Measurements from ENCODE around the gene ATF5.
"Not testable (repeated sequence)": the region's sequence is repeated elsewhere in the genome, so short reads cannot be mapped to it uniquely, and the experiment has no call there.

The ATF5 gene

DNA sequence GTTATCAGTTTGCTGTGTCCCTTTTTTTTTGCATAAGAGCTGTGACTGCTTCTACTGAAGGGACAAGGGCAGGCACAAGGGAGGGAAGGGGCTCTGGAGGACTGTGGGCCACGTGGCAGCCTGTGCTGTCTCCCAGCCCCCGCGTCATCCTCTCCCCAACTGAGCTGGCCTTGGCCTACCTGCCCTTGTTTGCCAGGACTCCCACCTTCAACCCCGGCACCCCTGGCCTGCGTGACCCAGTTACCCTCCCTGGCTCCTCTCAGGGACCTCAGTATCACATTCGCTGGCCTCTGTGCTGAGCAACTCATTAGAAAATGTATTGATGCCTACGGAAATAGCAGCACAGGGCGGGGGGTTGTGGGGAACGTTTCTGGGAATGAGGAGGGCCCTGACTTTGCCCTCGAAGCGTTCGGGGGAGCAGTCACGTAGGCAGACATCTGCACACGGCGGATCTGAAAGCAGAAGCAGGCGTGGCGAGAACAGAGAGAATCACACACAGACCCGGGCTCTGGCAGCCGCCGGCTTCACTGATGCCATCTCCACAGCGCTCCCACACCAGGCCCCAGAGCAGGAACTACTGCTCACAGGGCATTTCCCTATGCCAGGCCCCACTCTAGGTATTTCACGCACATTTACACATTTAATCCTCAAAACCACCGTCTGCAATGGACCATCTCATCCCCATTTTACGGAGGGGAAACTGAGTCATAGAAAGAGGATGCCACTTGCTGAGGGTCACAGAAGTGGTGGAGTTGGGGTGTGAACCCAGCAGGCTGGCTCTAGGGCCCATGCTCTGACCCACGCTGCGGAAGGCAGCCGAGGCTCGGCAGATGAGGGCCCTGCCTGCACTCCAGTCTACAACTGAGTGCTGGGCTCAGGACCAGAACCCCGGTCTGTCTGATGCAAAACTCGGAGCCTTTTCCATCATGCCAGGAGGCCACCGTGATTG is 5.7 kb upstream of the ATF5 start:
- no peak for DNase-seq (ENCODE audit: low read depth in 2 of 2)

DNA sequence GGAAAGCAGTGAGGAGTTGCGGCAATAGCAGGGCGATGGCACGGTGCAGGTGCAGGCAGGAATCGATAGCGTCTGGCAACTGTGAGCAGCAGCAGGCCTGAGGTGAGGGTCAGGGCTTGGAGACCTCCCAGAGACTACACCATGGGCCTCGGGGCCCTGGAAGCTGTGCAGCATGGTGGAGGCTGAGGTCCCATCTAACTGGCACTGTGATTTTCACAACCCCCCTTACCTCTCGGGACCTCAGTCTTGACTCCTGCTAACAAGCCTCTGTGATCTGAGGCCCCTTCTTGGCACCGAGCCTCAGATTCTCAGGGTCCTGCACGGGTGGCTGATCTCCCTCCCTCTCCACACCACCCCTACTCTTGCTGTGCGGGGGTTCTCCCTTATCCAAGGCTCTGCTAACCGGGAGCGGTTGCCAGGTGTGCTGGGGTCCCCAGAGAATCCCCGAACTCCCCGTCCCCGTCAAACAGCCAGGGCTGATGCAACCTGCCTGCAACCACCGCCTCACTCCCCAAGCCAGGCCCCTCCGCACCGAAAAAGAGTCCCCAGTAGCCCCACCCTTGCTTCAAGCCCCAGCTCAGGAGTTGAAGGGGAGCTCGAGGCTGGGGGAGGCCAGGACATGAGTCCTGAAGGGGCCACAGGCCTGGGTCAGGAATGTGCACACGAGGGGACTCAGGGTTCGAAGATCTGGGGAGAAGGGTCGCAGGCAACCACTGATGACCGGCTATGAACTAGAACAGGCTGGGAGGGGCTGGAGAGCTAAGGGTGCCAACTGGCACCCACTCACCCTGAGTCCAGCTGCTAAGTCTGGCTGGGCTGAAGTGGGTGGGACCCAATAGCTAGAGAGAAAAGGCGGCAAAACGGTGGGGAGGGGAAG is 4.8 kb upstream of the ATF5 start:
- DNase-seq (ENCODE audit: low read depth in 2 of 2): no peak

DNA sequence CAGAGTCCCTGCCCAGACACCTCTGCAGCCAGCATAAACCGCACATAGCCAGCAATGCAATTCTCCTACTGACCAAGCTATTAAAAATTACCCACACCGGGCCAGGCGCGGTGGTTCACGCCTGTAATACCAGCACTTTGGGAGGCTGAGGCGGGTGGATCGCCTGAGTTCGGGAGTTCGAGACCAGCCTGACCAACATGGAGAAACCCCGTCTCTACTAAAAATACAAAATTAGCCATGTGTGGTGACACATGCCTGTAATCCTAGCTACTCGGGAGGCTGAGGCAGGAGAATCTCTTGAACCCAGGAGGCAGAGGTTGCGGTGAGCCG is 4.2 kb upstream of the ATF5 start:
- not testable (repeated sequence) for DNase-seq (ENCODE audit: low read depth in 2 of 2)

DNA sequence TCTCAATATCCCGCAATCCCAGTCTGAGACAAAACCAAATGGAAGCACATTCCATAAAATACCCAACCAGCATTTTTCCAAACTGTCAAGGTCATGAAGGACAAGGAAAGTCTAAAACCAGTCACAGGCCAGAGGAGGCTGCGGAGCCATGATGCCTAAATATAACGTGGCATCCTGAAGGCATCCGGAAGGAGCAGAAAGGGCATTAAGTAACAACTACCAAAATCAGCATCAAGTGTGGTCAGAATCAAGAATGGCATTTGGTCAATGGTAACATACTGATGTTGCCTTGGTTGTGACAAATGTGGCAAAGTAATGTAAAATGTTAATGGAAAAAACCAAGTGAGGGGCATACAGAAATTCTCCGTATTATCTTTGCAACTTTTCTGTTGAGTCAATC is 3.5 kb upstream of the ATF5 start:
- no peak for DNase-seq (ENCODE audit: low read depth in 2 of 2)

DNA sequence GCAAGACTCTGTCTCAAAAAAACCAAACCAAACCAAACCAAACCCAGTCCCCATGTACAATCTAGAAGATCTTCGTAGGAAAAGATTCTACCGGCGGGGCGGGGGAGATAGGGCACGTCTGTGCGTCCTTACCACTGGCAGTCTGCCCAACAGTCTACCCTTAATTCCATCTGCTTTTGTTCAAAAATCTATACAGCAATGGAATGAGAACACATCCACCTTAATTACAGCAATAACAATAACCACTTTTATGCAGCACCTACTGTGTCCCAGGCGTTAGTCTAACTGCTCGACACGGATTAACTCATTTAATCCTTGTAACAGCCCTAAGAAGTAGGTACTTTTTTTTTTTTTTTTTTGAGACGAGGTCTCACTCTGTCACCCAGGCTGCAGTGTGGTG is 2.5 kb upstream of the ATF5 start:
- DNase-seq (ENCODE audit: low read depth in 2 of 2): no peak

DNA sequence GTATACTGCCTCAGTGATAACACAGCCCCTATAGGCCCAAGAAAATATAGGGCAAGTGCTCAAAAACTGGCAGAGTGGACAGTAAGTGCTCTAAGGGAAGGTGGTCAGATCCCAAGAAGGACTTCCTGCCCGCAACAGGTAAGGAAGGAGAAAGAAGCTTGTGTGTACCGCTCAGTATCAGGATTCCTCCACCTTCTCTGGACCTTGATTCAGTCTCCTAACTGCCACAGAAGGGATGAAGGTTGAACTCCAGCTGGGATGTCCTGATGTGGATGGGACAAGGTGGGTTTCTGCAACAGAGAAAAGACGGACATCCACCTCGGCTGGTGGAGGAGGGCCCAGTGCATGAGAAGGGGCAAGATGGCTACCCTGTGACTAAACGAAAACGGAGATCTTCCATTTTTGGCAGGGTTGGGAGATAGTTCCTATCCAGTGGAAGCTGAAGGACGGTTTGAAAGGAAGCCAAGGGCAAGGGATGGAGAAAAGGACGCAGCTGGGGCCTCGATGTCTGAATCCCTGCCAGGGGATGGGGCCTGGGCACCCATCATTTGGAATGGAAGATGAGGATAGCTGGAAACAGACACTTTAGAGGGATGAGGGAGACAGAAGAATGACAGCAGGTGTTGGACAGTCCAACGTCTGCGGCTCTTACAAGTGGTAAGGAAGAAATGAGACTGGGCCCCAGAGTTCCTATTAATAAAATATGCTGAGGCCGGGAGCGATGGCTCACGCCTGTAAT is 1.3 kb upstream of the ATF5 start:
- no peak for DNase-seq (ENCODE audit: low read depth in 2 of 2)

DNA sequence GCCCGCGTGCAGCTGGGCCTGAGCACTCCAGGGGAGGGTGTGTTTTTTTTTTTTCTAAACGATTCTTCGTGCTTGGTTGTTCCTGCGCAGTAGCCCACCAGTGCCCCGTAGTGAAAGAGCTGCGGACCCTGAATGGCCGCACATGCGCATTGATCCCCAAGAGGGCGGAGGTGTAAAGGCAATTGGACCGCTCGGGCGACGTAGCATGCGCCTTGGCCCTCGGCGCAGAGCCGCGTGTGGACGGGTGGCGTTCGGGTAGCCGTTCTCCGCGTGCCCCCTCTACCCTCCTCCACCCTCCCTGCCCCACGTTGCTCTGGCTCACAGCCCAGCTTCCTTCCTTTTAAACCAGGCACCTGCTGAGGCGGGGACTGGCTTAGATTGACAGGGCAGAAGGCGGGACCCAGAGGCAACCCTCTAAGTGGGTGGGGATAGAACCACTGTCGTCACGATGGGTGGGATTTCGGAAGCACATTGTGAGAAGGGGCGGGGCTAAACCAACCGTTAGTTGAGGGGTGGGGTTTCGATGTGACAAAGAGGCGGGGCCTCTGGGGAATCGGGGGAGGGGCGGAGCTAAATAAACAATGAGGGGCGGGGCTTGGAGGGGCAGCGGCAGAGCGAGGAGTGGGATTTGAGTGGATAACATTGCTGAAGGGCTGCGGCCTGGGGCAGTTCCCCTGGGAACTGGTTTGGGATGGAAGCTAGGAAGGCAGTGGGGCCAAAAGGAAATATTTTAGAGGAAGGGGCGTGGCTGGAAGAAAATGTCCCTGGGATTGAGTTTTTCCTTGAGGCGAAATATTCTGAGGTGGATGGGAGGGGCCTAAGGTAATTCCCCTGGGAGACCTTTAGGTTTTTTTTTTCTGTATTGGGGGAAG is 842 bp downstream of the ATF5 start:
- DNase-seq (ENCODE audit: low read depth in 2 of 2): peak; percentile 86 to 88

DNA sequence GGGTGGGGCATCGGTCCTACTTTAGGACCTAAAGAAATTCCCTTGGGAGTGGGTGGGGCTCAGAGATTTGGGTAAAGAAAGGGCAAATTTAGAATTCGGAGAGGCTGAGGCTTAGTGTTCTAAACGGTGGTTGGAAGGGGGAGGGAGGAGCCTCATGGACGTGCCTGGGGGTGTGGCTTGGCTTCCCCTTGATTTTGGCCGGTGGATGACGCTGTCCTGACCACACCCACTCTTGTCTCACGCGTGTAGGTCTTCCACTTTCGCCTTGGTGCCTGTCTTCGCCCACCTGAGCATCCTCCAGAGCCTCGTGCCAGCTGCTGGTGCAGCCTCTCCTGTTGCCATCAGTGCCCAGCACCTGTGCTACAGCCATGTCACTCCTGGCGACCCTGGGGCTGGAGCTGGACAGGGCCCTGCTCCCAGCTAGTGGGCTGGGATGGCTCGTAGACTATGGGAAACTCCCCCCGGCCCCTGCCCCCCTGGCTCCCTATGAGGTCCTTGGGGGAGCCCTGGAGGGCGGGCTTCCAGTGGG is 1.5 kb downstream of the ATF5 start:
- no peak for DNase-seq (ENCODE audit: low read depth in 2 of 2)

DNA sequence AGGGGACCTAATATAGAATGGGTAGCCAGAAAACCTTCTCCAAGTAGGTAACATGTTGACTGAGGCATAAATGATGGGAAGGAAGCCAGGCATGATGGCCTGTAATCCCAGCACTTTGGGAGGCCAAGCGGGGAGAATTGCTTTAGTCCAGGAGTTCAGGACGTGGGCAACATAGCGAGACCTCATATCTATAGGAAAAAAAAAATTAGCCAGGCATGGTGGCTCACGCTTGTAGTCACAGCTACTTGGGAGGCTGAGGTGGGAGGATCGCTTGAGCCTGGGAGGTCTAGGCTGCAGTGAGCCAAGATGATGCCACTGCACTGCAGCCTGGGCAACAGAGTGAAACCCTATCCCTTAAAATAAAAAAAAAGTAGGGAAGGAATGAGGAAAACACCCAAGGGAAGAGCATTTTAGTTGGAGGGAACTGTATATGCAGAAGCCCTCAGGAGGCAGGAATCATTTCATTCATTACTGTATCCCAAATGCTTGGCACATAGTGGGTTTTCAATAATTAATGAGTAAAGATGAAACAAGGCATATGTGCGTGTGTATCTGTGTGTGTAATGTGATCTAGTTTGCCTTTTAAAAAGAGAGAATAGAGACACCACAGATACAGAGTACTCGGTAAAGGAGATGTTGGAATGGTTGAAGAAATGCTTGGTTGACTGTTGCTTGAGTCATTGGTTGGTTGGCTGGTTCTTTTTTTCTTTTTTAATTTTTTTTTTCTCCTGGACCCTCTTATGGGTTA is 2.5 kb downstream of the ATF5 start:
- DNase-seq (ENCODE audit: low read depth in 2 of 2): no peak

DNA sequence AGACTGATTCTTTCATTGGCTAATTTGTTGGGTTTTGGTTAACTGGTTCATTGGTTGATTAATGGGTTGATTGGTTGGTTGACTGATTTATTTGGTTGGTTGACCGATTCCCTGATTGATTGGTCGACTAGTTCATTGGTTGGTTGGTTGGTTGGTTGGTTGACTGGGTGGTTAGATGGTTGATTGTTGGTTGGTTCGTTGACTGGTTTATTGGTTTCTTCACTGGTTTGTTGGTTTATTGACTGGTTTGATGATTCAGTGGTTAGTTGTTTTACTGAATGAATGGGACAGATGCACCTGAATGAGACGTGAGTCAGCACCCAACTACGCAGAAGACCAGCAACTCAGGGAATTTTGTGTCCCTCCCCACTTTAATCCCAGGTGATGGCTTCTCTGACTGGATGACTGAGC is 3.0 kb downstream of the ATF5 start:
- no peak for DNase-seq (ENCODE audit: low read depth in 2 of 2)

DNA sequence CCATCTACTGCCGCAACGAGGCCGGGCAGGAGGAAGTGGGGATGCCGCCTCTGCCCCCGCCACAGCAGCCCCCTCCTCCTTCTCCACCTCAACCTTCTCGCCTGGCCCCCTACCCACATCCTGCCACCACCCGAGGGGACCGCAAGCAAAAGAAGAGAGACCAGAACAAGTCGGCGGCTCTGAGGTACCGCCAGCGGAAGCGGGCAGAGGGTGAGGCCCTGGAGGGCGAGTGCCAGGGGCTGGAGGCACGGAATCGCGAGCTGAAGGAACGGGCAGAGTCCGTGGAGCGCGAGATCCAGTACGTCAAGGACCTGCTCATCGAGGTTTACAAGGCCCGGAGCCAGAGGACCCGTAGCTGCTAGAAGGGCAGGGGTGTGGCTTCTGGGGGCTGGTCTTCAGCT is 3.7 kb downstream of the ATF5 start:
- no peak for DNase-seq (ENCODE audit: low read depth in 2 of 2)

DNA sequence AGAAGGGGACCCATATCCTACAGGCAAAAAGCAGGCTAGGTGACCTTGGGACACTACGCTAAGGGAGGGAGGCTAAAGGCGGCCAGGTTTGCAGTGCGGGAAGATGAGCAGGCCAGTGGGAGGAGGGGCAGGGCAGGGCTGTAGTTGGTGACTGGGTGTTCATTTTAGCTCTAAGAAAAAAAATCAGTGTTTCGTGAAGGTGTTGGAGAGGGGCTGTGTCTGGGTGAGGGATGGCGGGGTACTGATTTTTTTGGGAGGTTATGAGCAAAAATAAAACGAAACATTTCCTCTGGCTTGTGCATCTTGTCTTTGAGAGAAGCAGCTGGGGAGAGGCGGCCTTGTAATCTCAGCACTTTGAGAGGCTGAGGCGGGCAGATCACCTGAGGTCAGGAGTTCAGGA is 4.6 kb downstream of the ATF5 start:
- no peak for DNase-seq (ENCODE audit: low read depth in 2 of 2)

DNA sequence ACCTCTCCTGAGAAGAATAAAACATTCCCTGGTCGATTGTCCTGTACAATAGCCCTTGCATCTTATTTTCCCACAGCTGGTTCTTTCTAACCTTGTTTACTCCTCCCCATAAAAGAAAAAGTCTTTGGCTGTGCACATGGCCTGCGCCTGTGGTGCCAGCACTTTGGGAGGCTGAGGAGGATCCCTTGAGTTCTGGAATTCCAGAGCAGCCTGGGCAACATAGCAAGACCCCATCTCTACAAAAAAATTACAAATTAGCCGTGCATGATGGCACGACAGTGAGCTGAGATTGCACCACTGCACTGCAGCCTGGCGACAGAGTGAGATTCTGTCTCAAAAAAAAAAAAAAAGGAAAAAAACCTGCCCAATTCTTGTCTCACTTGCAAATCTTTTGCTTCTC is 7.5 kb downstream of the ATF5 start:
- DNase-seq (ENCODE audit: low read depth in 2 of 2): no peak

DNA sequence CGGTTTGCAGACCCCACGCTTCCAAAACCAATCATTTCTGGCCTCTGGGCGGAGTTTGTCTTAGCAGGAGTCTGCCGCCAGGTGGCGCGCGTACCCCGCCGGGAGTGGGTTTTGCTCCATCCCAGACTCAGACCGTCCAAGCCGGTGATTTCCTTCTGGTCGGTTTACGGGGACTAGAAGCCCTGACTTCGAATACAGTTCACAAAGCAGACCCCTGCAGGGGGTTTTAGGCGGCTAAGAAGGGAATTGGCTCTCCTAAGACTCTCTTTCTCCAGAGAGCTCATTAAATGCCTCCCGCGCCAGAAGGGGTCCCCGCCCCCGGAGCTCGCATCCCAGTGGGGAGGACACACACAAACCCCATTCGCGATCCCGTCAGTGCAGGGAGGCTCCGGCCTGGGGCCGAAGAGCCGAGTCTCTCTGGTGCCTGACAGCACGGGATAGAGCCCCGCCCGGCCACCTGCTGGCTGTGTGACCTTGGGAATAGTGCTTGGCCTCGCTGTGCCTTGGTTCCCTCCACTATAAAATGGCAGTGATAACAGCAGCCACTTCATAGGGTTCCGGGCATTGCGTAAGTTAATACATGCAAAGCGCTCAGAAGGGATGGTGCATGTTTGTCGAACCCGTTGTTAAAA is 8.9 kb downstream of the ATF5 start:
- peak; percentile 51 to 70 for DNase-seq (ENCODE audit: low read depth in 2 of 2)

DNA sequence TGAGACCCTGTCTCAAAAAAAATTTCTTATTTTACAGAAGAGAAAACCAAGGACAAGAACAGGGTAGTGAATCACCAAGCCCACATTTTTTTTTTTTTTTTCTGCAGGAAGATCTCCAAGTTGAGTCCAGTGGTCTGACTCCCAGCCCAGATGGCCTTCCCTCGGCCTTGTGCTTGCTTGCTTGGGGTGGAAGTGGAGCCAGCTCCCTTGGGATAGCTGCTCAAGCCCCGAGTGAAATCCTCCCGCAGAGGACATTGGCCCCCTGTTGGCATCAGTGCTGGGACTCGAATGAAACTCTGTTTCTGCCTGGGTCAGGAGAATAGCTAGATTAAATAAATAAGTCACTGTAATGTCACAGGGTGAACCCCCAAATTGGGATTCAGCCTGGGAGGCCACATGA is 9.7 kb downstream of the ATF5 start:
- no peak for DNase-seq (ENCODE audit: low read depth in 2 of 2)

DNA sequence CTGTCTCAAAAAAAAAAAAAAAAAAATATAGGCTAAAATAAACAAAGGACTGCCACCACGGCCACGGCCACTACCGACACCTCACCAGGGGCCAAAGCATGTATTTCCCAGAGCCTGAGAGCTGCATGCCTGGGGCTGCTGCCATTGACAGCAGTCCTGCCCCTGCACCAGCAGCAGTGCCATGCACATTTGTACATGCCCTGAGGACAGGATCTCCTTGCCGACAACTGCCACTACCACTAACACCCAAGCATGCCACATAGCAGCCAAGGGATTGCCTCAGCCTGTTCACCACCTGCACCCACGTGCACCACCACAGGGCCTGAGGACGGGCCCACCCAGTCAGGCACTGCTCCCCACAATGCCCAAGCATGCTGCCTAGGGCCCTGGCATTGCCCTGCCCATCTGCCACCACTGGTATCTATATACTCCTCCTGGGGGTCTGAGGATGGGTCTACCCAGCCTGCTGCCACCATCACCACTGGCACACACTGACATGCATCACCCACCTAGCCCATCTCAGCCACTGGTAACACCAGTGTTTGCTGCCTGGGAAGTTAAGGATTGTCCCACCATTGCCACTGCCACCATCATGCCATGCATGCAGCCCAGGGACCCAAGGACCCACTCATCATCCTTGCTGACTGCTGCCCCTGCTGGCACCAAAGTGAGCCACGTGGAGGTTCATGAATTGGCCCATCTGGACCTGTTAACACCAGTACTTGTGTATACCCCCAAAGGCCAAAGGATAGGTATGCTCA is 10.9 kb downstream of the ATF5 start:
- no peak for DNase-seq (ENCODE audit: low read depth in 2 of 2)

DNA sequence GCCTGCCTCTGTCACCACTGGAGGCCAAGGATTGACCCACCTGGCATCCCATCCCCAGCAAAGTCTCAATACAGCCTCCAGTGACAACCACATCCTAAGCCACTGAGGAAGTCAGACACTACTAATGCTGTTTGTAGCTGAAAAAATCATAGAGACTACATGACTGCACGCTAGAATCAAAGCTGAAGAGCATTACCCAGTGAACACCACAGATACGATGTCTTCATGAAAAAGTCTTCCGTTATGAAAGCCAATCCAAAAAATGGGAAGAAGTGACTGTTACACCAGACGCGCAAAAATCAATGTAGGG is 11.4 kb downstream of the ATF5 start:
- DNase-seq (ENCODE audit: low read depth in 2 of 2): no peak

DNA sequence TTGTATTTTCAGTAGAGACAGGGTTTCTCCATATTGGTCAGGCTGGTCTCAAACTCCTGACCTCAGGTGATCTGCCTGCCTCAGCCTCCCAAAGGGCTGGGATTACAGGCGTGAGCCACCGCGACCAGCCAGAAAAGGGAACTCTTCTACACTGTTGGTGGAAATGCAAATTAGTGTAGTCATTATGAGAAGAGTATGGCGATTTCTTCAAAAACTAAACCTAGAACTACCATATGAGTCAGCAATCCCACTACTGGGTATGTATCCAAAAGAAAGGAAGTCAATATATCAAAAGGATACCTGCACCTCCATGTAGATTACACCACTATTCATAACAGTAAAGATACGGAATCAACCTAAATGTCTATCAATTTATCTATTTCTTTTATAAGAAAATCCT is 15.6 kb downstream of the ATF5 start:
- DNase-seq (ENCODE audit: low read depth in 2 of 2): not testable (repeated sequence)

DNA sequence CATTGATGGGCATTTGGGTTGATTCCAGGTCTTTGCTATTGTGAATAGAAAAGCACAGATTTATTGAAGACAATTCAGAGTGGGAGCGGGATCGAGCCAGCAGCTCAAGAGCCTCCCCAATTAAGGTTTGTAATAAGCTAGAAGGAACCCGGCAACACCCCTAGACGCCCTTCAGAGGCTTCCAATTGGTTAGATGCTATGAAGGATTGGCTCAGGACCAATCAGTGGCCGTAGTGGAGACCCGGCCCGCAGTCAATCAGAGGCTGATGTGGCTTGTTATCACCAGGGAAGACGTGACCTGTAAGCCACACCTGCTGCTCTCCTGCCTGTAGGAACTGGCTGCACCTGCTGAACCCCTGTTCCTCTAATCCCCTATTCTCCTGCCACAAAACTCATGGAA is 17.4 kb downstream of the ATF5 start:
- DNase-seq (ENCODE audit: low read depth in 2 of 2): no peak

All from stimulated activated CD4-positive, alpha-beta T cell treated with anti-CD3 and anti-CD28 coated beads, Interleukin-1b, Interleukin-23, amount 100 ng/mL, for 1 hour (primary cell).